GM12891 (cell line): ENCODE results near the gene COL20A1.

Experiments
- DNase-seq: peaks from one replicate; pipeline ENCODE4 v3.0.0; 2011; ENCODE audit warnings: low spot score; ENCODE audit not compliant: insufficient read length
- FAIRE-seq: peaks from 2 replicates; lab custom pipeline; 2011; peaks lifted over from hg19 to GRCh38; lab: Jason Lieb, UNC
- PAX5 ChIP-seq: IDR thresholded peaks from 2 replicates; pipeline ENCODE4 v1.6.1; 2011; ENCODE audit warnings: low read length, moderate library complexity, mild to moderate bottlenecking; ENCODE audit not compliant: insufficient read depth, severe bottlenecking
- POLR2A ChIP-seq: IDR thresholded peaks from 2 replicates; pipeline ENCODE4 v1.6.1; 2011; ENCODE audit warnings: low read depth, low read length, control low read depth
- POLR2AphosphoS5 ChIP-seq: IDR thresholded peaks from 2 replicates; pipeline ENCODE4 v1.6.1; 2011; ENCODE audit warnings: low read depth, low read length, control low read depth
- POU2F2 ChIP-seq: IDR thresholded peaks from 2 replicates; pipeline ENCODE4 v1.6.1; 2011; ENCODE audit warnings: low read depth, mild to moderate bottlenecking, control low read depth, low read length, moderate library complexity
- SPI1 ChIP-seq: IDR thresholded peaks from 2 replicates; pipeline ENCODE4 v1.6.1; 2011; ENCODE audit warnings: low read depth, low read length, control low read depth
- TAF1 ChIP-seq: IDR thresholded peaks from 2 replicates; pipeline ENCODE4 v1.6.1; 2011; ENCODE audit warnings: low read depth, low read length, control low read depth

Gene COL20A1

DNA sequence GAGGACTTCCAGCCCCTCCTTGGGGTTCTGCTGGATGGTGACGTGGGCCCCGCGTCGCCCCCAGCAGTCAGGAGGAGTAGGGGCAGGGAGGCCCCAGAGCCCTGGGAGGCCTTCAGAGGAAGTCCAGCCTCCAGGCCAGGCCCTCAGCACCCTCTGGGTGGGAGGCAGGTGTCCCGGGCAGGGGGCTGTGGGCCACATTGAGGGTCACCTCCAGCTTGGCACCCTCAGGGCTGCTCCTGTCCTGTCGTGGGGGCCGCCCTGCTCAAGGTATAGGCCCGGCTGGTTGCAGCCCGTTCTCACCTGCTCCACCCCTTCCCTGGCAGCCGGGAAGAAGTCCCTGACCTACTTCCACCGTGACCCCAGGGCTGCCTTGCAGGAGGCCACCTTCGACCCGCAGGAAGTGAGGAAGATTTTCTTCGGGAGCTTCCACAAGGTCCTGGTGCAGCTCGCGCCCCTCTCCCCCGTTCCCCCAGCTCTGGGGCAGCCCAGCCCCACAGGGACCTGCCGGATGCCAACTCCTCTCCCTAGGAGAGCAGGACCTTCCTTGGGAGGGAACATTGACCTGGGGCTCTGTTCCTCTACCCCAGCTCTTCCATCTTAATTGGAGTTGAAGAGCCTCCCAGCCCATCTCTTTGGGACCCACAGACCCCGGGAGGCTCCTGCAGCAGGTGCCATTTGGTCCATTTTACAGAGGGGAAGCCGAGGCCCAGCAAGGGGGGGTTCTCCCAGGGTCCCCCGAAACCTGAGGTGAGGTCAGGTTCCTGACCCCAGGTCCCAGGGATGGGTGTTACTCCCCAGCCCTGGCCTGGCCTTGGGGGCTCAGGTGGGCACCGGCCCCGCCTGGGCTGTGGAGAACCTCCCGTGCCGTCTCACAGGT lies 26.4 kb downstream of the COL20A1 start:
- DNase-seq, result no peak
- TF ChIP-seq TAF1 (no peak), POLR2A (no peak), SPI1 (no peak)
- FAIRE-seq, result no peak

DNA sequence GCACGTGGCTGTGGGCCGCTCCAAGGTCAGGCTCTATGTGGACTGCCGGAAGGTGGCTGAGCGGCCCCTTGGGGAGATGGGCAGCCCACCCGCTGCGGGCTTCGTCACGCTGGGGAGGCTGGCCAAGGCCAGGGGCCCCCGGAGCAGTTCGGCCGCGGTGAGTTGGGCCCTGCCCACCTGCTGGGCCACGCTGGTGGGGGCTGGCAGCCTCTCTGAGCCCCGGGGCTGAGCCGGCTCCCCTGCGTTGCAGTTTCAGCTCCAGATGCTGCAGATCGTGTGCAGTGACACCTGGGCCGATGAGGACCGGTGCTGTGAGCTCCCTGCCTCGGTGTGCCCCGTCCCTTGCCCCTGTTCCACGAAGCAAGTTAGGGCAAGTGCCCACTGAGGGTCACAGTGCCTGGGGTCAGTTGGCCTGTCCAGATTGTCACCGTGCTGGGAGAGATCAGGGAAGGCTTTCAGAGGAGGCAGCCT lies 27.1 kb downstream of the COL20A1 start:
- FAIRE-seq, result no peak
- no peak for DNase-seq
- TF ChIP-seq PAX5, result no peak
- TF ChIP-seq TAF1, result no peak
- no peak for TF ChIP-seq SPI1
- no peak for TF ChIP-seq POU2F2
- no peak for TF ChIP-seq POLR2A
- no peak for TF ChIP-seq POLR2AphosphoS5

DNA sequence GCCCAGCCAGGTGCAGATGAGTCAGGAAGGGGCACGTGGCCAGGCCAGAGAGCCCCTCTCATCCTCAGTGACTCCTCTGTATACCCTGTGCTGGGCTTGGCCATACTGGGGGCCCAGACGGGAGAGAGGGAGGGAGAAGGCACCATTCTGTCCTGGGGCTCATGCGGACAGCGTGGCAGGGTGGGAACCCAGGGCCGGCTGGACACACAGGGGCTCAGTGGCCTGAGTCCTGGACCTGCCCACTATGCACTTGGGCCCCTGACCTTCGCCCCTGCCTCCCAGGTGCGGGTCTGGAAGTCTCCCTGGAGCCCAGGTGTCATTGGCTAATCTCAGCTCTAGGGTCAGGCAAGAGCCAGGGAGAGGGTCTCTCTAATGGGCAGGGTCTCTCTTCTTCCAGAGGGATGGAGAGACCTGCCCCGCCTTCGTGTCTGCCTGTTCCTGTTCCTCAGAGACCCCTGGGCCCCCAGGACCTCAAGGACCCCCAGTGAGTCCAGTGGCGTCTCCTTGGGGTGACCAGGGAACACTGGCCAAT lies 27.7 kb downstream of the COL20A1 start:
- no peak for DNase-seq
- TF ChIP-seq POLR2A, result no peak
- TF ChIP-seq SPI1, result no peak
- no peak for TF ChIP-seq TAF1
- TF ChIP-seq POLR2AphosphoS5, result no peak
- no peak for TF ChIP-seq PAX5
- TF ChIP-seq POU2F2, result no peak
- FAIRE-seq, result no peak

DNA sequence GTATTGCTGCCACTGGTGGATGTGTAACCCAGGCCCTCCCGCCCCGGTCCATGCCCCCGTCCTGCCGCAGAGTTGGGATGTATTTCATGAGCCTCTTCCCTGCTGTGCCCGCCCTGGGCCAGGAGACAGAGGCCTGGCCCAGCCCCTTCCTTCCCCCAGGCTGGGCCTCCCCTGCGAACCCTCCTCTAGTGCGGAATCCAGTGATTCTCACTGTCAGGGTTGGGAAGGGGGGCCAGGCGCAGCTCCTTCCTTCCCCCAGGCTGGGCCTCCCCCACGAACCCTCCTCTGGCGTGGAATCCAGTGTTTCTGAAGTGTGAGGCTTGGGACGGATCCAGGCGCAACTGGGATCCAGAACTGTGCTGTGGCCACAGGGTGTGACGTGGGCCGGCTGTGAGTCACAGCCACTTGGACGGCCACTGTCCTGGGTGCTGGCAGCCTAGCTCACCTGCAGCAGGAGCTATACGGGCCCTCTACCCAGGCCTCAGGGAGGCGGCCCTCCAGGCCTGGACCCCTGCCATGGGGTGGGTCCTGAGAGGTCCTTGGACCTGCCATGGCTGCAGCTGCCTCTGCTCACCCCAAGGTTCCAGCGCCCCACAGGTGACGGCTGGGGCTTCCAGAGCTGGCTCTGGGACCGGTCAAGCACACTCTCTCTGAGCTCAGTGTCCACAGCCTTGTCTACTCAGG lies 28.3 kb downstream of the COL20A1 start:
- TF ChIP-seq PAX5 (no peak), TAF1 (no peak), POU2F2 (no peak), POLR2A (no peak), POLR2AphosphoS5 (no peak), SPI1 (no peak)
- no peak for FAIRE-seq
- DNase-seq, result no peak

DNA sequence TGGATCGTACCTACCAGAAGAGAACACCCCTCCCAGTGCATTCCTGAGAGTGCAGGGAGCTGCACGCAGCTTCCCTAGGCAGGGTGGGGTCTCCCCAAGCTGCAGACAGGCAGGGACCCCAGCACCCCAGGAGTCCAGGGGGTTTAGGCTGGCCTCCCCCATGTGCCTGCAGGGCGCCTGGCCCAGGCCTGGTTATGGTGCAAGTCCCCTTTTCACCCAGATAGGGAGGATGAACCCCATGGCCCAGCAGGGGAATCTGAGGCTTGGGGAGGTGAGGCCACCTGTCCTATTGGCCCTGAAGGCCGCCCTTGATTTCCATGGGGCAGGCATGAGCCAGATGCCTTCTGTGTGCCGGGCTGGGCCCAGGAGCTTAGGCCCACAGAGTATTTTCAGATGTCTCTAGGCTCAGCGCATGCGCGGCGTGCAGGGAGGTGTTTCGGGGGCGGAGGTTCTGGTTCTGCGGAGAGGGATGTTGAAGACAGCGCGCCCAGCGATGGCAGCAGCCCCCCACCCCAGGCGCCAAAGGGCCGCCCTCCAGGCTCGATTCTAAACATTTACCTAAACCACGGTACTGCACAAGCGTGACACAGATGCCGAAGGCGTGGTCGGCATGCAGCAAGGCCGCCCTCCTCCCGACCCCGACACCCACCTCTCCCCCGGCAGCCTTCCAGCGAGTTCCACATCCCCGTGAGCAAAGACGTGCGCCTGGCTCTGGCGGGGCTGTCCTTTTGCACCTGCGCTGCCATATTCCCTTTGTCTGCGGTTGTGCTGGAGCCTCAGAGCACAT lies 29.4 kb downstream of the COL20A1 start:
- TF ChIP-seq PAX5 (no peak), POLR2A (no peak), SPI1 (no peak), POU2F2 (no peak), POLR2AphosphoS5 (no peak), TAF1 (no peak)
- no peak for FAIRE-seq
- DNase-seq, result no peak

DNA sequence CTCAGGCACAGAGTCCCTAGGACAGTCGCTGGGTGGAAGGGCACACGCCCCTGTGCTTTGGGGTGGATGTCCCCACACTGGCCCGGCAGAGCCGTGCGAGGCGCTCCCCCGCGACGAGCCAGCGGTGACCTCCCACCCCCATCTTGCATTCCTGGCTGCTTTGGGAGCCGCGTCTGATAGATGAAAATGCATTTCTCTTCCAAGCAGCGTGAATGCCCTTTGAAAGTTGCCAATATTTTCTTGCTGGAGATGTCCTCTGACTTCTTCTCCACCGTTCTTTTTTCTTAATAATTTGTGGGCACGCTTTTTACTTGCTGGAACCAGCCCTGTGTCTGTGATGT lies 29.9 kb downstream of the COL20A1 start:
- no peak for DNase-seq
- TF ChIP-seq TAF1, result no peak
- TF ChIP-seq POU2F2, result no peak
- no peak for FAIRE-seq

DNA sequence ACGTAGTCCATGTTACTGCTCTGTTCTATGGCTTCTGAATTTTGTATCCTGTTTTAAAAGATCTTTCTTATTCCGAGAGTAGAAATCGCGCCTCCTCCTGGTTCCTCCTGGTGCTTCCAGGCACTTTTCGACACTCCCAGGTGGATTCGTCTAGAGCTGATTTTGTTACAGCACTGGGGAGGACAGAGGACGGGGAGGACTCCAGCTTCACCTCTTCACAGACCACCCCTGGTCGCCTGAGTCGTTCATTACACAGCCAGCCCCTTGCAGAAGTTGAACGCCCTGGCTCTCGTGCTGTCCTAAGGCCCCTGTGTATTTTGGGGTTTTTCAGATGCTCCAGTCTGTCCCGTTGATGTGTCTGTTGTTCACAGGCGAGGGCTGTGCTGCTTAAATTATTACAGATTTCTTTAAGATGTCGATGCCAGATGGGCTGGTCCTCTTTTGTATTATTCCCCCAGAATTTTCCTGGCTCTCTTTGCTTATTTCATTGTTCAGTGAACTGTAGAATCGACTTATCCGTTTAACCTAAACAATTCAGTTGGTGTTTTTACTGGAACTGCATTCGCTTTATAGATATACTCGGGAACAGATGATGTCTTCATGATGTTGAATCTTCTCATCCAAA lies 30.5 kb downstream of the COL20A1 start:
- no peak for TF ChIP-seq POU2F2
- no peak for TF ChIP-seq SPI1
- no peak for TF ChIP-seq POLR2A
- TF ChIP-seq TAF1, result no peak
- no peak for TF ChIP-seq PAX5
- TF ChIP-seq POLR2AphosphoS5, result no peak
- no peak for FAIRE-seq
- DNase-seq, result no peak

DNA sequence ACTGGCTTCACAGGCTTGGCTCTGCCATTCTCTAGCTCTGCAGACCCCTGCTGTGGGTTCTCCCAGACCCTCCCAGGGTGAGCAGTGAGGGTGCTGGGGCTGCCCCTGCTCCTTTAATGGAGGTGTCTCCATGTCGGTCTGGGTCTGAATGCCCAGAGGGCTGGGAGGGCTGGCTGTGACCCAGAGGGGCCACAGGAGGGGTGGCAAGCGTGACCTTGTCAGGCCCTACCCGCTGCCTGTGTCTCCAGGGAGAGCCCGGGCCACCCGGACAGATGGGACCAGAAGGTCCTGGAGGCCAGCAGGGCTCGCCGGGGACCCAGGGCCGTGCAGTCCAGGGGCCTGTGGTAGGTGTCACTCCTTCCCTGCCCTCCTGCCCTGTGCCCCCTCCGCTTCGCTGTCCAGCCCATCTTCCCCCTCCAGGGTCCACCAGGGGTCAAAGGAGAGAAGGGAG lies 32.1 kb downstream of the COL20A1 start:
- FAIRE-seq, result no peak
- TF ChIP-seq TAF1, result no peak
- TF ChIP-seq SPI1, result no peak

More for the DNA sequence above, 32.1 kb downstream of the COL20A1 start:
- no peak for DNase-seq
